GM21367 (cell line): ENCODE data around the gene ID1.
A peak's percentile ranks its signal among the peaks of the same experiment; 100 is the strongest.

ENCODE experiments used
- ATAC-seq: cut with Tn5 transposase; IDR thresholded peaks from one replicate; pipeline ENCODE4 v1.9.1; 2021; ENCODE audit not compliant: unreplicated experiment

The ID1 gene

DNA sequence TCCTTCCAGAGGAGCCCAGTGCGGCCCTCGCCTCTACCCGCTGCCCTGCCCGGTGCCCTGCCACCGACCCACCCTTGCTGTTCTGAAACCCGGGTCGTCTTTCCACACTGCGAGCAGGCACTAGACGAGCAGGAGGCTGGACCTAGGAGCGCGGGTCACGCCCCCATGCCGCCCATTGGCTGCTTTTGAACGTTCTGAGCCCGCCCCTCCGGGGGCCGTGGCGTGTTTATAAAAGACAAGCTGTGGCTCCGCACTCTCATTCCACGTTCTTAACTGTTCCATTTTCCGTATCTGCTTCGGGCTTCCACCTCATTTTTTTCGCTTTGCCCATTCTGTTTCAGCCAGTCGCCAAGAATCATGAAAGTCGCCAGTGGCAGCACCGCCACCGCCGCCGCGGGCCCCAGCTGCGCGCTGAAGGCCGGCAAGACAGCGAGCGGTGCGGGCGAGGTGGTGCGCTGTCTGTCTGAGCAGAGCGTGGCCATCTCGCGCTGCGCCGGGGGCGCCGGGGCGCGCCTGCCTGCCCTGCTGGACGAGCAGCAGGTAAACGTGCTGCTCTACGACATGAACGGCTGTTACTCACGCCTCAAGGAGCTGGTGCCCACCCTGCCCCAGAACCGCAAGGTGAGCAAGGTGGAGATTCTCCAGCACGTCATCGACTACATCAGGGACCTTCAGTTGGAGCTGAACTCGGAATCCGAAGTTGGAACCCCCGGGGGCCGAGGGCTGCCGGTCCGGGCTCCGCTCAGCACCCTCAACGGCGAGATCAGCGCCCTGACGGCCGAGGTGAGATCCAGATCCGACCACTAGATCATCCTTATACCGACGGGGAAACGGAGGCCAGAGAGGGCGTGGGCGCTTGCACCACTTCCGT lies at the start of gene ID1:
Gene ID1 (plus strand): TSS at position 259 of the 871 bp plus-strand sequence. CDS start 99 bp downstream, at position 358.
- ATAC-seq: peak; percentile 86

DNA sequence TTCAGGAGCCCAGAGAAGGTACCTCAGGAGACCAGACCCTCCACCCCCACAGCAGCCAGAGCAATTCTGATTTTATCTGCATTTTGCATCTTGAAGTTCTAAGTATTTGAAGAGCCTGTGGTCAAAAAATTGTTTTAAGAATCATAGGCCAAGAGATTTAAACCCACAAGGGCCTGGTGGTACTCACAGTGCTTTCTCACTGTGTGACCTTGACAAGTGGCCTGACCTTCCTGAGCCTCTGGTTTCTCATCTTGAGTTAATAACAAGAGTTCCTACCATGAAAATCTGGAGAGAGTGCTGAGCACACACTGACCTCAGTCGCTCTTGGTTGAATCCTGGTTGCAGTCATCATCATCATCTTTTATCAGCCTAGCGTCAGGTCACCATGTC lies 45.4 kb upstream of the ID1 start:
- no peak for ATAC-seq

GRCh38 chr20:31560094-31560745 lies 44.9 kb upstream of the ID1 start:
- no peak for ATAC-seq

GRCh38 chr20:31560746-31561598 lies 44.1 kb upstream of the ID1 start:
- ATAC-seq: no peak

GRCh38 chr20:31562241-31562640 lies 42.8 kb upstream of the ID1 start:
- ATAC-seq: no peak

DNA sequence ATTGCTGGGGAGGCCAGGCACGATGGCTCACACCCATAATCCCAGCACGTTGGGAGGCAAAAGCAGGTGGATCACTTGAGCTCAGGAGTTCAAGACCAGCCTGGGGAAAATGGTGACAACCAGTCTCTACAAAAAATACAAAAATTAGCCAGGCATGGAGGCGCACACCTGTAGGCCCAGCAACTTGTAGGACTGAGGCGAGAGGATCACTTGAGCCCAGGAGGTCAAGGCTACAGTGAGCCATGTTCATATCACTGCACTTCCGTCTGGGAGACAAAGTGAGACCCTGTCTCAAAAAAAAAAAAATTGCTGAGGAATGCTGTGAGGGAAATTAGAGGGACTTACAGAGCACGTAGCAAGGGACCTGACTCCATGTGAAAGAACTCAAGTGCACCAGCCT lies 40.8 kb upstream of the ID1 start:
- no peak for ATAC-seq

GRCh38 chr20:31565699-31566318 lies 39.3 kb upstream of the ID1 start:
- ATAC-seq: no peak

GRCh38 chr20:31566319-31566657 lies 38.8 kb upstream of the ID1 start:
- ATAC-seq: no peak

GRCh38 chr20:31566658-31567379 lies 38.3 kb upstream of the ID1 start:
- ATAC-seq: no peak

GRCh38 chr20:31567380-31567720 lies 37.7 kb upstream of the ID1 start:
- ATAC-seq: no peak

DNA sequence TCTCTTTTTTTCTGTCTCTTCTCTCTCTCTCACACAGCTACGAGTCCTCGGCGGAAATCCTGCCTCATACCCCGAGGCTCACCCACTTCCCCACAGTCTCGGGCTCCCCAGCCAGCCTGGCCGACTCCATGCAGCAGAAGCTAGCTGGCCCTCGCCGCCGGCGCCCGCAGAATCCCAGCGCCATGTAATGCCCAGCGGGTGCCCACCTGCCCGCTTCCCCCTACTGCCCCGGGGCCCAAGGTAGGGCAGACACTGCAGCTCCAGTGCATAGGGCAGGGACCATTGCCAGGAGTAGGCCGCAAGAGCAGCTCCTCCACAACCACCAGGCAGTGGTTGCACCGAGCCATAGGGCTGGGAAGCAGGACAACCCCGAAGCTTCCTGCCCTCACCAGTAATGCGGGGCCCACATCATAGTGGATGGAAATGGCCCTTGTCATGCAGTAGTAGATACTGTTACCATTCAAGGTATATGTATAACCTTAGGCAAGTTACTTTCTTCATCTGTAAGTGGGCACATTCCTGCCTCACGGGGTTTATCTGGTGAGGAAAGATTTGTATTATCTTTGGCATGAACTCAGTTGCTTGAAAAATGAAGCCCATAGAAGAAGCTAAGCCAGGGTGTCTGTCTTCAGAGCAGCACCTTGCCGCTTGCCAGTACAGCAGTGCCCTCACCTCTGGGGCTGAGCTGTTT lies 36.9 kb upstream of the ID1 start:
- ATAC-seq: no peak

- no peak for ATAC-seq
Measured at GRCh38 chr20:31568773-31569162, 36.3 kb upstream of the ID1 start.

GRCh38 chr20:31569163-31570020 lies 35.7 kb upstream of the ID1 start:
- no peak for ATAC-seq

GRCh38 chr20:31570021-31570463 lies 35.0 kb upstream of the ID1 start:
- ATAC-seq: no peak

DNA sequence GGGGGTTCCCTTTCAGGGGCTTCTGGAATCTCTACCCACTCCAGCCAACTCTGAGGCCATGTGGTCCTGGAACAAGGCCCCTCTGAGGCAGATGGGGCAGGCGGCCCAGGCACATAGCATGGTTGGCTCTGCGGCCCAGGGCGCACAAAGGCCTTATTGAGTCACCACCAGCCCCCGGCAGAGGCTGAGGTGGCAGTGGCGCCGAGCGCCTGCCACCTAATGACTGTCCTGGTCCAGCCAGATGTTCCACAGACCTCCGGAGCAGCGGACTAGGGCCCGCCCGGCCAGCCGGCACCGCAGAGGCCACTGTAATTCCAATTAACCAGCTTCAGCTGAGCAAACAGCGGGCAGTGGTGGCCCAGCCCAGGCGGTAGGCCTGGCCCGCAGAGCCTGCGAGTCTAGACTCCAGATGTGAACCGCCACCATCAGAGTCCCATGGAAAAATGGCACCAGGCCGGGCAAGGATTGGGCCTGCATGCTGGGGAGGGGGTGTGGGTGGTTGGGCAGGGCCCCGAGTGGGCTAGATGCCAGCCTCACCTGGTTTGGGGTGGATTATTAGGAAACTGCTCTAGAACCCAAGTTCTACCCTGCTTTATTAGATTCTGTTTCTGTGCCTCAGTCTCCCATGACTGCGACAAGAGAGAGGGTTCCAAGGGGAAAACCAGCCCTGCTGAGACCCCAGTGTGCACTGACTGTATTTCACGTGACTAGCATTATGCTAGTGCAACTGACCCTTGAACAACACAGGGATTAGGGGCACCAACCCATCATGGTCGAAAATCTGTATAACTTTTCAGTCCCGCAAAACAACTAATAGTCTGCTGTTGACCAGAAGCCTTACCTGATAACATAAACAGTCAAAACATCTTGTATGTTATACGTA lies 34.1 kb upstream of the ID1 start:
- no peak for ATAC-seq

- ATAC-seq: no peak
Measured at GRCh38 chr20:31572042-31572700, 32.9 kb upstream of the ID1 start.

- peak; percentile 85 for ATAC-seq
Measured at GRCh38 chr20:31572701-31573554, 32.2 kb upstream of the ID1 start.
